Glutamatergic neuron (in vitro differentiated cells): ENCODE results near the gene CHD9. TPM values are rescaled to one million over a fixed set of nuclear protein-coding genes. Genes with fewer than 3 reads are reported as not detected.

ENCODE experiments used
- DNase-seq: peaks from one replicate; pipeline ENCODE4 v3.0.0; 2022
- H3K27ac Mint-ChIP-seq: one replicate; pipeline ENCODE4 v1.8.0; 2020; ENCODE audit warnings: mild to moderate bottlenecking, mixed read lengths, inconsistent platforms; ENCODE audit not compliant: unreplicated experiment
- H3K27me3 Mint-ChIP-seq: one replicate; pipeline ENCODE4 v1.8.0; 2020; ENCODE audit warnings: mild to moderate bottlenecking, moderate library complexity, mixed read lengths, inconsistent platforms; ENCODE audit not compliant: unreplicated experiment
- H3K36me3 Mint-ChIP-seq: one replicate; pipeline ENCODE4 v1.8.0; 2020; ENCODE audit warnings: mild to moderate bottlenecking, mixed read lengths, inconsistent platforms; ENCODE audit not compliant: unreplicated experiment
- H3K4me1 Mint-ChIP-seq: one replicate; pipeline ENCODE4 v1.8.0; 2020; ENCODE audit warnings: mild to moderate bottlenecking, low read depth, mixed read lengths, inconsistent platforms; ENCODE audit not compliant: unreplicated experiment
- H3K4me3 Mint-ChIP-seq: one replicate; pipeline ENCODE4 v1.8.0; 2020; ENCODE audit warnings: mild to moderate bottlenecking, mixed read lengths, inconsistent platforms; ENCODE audit not compliant: unreplicated experiment
- H3K9me3 Mint-ChIP-seq: one replicate; pipeline ENCODE4 v1.8.0; 2020; ENCODE audit warnings: mild to moderate bottlenecking, moderate library complexity, mixed read lengths, inconsistent platforms; ENCODE audit not compliant: unreplicated experiment
- CTCF ChIP-seq: fragments of 200-600 bp; sonication (generic); IDR thresholded peaks from one replicate; pipeline ENCODE4 v1.5.0; 2021; ENCODE audit not compliant: partially characterized antibody, unreplicated experiment
- total RNA-seq: library from RNA; stranded (reverse); fragmentation: NEBNext Ultra II Directional; extraction: Animal tissue kit (Norgen Biotek cat#: 25700); gene quantifications from one replicate; pipeline ENCODE4 v1.2.1, GENCODE V29; 2021; ENCODE audit not compliant: unreplicated experiment

Gene CHD9
- total RNA-seq, 1 donor from 2014 or later: 120 TPM

DNA sequence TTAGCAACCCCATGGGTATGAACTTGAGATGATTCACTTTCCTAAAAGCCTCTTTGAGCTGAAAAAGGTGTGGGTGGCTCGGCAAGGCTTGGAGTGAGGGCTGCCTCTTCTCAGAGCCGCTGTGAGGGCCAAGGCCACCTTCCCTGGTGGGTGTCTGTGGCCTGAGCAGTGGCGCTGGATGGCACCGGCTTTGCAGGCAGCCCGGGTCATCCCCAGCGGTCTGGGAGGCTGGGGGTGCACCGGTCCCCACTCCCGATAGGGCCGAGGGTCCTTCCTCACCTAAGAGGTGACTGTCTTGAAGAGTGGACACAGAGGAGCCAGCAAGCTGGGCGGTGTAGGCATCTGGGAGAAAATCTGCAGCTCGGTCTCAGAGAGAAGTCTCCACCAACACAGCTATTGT, 300.3 kb downstream of the CHD9 start:
- Mint-ChIP-seq H3K27me3 (peaks cover 3% of the 10 kb centered on the region), H3K4me1 (peaks cover 7% of the 10 kb centered on the region), H3K36me3 (no peaks in the 10 kb centered on the region), H3K4me3 (no peak overlapping the region), H3K9me3 (no peaks in the 10 kb centered on the region), H3K27ac (no peak overlapping the region)
- TF ChIP-seq CTCF: no peak
- no peak for DNase-seq

DNA sequence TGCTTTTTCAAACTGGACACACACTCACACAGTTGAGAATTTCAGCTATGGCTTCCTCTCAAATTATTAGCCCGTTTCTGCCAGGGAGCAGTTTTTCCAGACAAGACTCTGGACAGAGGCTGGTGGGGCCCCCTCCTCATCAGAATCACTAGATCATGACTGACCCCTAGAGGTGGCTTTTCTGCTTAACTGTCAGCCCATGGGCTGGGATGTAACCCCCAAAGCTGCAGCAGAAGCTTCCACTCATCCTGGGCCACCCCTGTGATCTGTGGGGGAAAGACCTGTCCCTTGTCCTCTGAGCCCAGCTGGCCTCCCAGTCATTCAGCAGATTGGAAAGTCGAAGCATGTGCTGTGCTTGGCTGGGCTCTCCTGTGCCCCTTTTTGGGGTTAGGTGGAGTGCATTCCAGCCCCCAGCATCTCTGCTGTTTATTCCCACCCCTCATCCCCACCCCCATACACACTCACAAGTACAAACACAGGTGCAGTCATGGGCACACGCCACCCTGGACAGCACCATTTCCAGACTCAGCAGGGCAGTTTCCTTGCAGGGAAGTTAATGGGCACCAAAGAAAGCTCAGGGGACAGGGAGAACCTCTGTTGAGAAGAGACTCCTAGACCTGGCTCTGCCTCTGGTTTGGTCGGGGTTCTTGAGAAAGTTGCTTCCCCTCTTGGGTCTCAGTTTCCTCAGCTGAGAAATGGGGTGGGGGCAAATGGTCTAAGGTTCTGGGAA, 301.9 kb downstream of the CHD9 start:
- Mint-ChIP-seq H3K9me3 (peaks cover 2% of the 10 kb centered on the region), H3K4me3 (no peak overlapping the region), H3K4me1 (peaks cover 7% of the 10 kb centered on the region), H3K27ac (no peak overlapping the region), H3K36me3 (no peaks in the 10 kb centered on the region), H3K27me3 (peaks cover 6% of the 10 kb centered on the region)
- DNase-seq: no peak
- TF ChIP-seq CTCF: no peak

DNA sequence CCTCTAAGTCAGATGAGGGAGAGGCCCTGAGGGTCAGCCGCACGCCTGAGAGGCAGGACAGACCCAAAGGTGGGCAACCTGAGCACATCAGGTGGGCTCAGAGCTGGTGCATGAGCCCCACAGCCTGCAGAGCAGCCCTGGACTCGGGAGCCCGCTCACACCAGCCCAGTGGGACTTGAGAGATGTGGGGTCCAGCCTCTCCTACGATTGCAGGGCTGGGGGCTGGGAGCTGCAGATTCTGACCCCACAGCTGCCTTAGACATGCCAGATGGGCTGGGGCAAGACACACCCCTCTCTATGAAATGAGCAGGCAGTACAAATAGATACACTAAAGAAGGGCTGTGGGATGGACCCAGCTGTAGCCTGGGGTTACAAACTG, 302.4 kb downstream of the CHD9 start:
- Mint-ChIP-seq H3K36me3 (no peaks in the 10 kb centered on the region), H3K27me3 (peaks cover 6% of the 10 kb centered on the region), H3K4me1 (peaks cover 7% of the 10 kb centered on the region), H3K9me3 (peaks cover 2% of the 10 kb centered on the region), H3K27ac (no peak overlapping the region), H3K4me3 (no peak overlapping the region)
- TF ChIP-seq CTCF: no peak
- DNase-seq: no peak

- no peaks in the 10 kb centered on the region for H3K36me3 Mint-ChIP-seq
- no peak overlapping the region for H3K4me3 Mint-ChIP-seq
- H3K9me3 Mint-ChIP-seq: peaks cover 2% of the 10 kb centered on the region
- no peak for TF ChIP-seq CTCF
- DNase-seq: no peak
- H3K4me1 Mint-ChIP-seq: peaks cover 7% of the 10 kb centered on the region
- H3K27ac Mint-ChIP-seq: no peak overlapping the region
- H3K27me3 Mint-ChIP-seq: peaks cover 6% of the 10 kb centered on the region
Observed at GRCh38 chr16:53357955-53358354, 303.2 kb downstream of the CHD9 start.

- Mint-ChIP-seq H3K36me3 (no peaks in the 10 kb centered on the region), H3K27ac (no peak overlapping the region), H3K27me3 (peaks cover 6% of the 10 kb centered on the region), H3K4me1 (peaks cover 7% of the 10 kb centered on the region), H3K9me3 (peaks cover 2% of the 10 kb centered on the region), H3K4me3 (no peak overlapping the region)
- no peak for TF ChIP-seq CTCF
- DNase-seq: no peak
Observed at GRCh38 chr16:53358884-53359283, 304.1 kb downstream of the CHD9 start.
